Fibroblast of skin of scalp (primary cell): ENCODE results near the gene RRAD.
A peak's percentile ranks its signal among the peaks of the same experiment; 100 is the strongest.
"Not testable (repeated sequence)": the region's sequence is repeated elsewhere in the genome, so short reads cannot be mapped to it uniquely, and the experiment has no call there.

Experiments
- DNase-seq: peaks from one replicate; pipeline ENCODE4 v3.0.0-alpha.2; 2013

RRAD gene

GRCh38 chr16:66899945-66900710 is 25.2 kb downstream of the RRAD start:
- peak; percentile 67 for DNase-seq

- no peak for DNase-seq
These were observed 25.9 kb downstream of the RRAD start for GRCh38 chr16:66899310-66899944.

GRCh38 chr16:66898933-66899309 is 26.4 kb downstream of the RRAD start:
- no peak for DNase-seq

- peak; percentile 46 for DNase-seq
These were observed 27.1 kb downstream of the RRAD start for GRCh38 chr16:66898207-66898606.

GRCh38 chr16:66896682-66897081 is 28.7 kb downstream of the RRAD start:
- not testable (repeated sequence) for DNase-seq

- no peak for DNase-seq
These were observed 29.3 kb downstream of the RRAD start for GRCh38 chr16:66895999-66896398.

- DNase-seq = no peak
These were observed 29.7 kb downstream of the RRAD start for GRCh38 chr16:66895689-66895979.

GRCh38 chr16:66894948-66895688 is 30.2 kb downstream of the RRAD start:
- DNase-seq = peak; percentile 68

GRCh38 chr16:66894055-66894454 is 31.3 kb downstream of the RRAD start:
- DNase-seq = no peak

- no peak for DNase-seq
These were observed 33.5 kb downstream of the RRAD start for GRCh38 chr16:66891797-66892196.

GRCh38 chr16:66891360-66891759 is 34.0 kb downstream of the RRAD start:
- no peak for DNase-seq

GRCh38 chr16:66890799-66891198 is 34.5 kb downstream of the RRAD start:
- DNase-seq = no peak

- DNase-seq = no peak
These were observed 35.7 kb downstream of the RRAD start for GRCh38 chr16:66889622-66890021.

GRCh38 chr16:66888647-66889615 is 36.4 kb downstream of the RRAD start:
- DNase-seq = no peak

GRCh38 chr16:66886914-66887313 is 38.4 kb downstream of the RRAD start:
- DNase-seq = no peak

GRCh38 chr16:66886321-66886720 is 39.0 kb downstream of the RRAD start:
- DNase-seq = no peak

- DNase-seq = no peak
These were observed 39.8 kb downstream of the RRAD start for GRCh38 chr16:66885491-66885890.

GRCh38 chr16:66882702-66883101 is 42.6 kb downstream of the RRAD start:
- DNase-seq = no peak

GRCh38 chr16:66881964-66882508 is 43.3 kb downstream of the RRAD start:
- DNase-seq = no peak

- DNase-seq = no peak
These were observed 43.8 kb downstream of the RRAD start for GRCh38 chr16:66881560-66881959.

GRCh38 chr16:66881014-66881417 is 44.3 kb downstream of the RRAD start:
- no peak for DNase-seq

- DNase-seq = peak; percentile 97
These were observed 44.9 kb downstream of the RRAD start, which contains the start of gene PDP2 for GRCh38 chr16:66880288-66881013. Gene PDP2 (plus strand): TSS chr16:66880515. CDS start chr16:66884285, 3,770 bp downstream.
